ENCODE data around the gene SMARCC2. TPM values are rescaled to one million over a fixed set of nuclear protein-coding genes. Genes with fewer than 3 reads are reported as not detected.

The SMARCC2 gene
- total RNA-seq: 44.1 and 53.2 TPM in 2 replicates

GRCh38 chr12:56189099-56189917, at the start of gene SMARCC2:
Gene SMARCC2, minus strand, starts transcription at chr12:56189483. Its CDS starts 22 bp downstream, at chr12:56189461.

GRCh38 chr12:56229916-56230431, 40.7 kb upstream of the SMARCC2 start, which contains the start of gene SLC39A5:
Gene SLC39A5, plus strand, starts transcription at chr12:56230051. Its CDS starts 1,224 bp downstream, at chr12:56231275.

GRCh38 chr12:56224102-56224701, 34.9 kb upstream of the SMARCC2 start, which contains the start of gene NABP2:
Gene NABP2, plus strand, starts transcription at chr12:56224342. Its CDS starts 515 bp downstream, at chr12:56224857.

GRCh38 chr12:56221757-56222530, 32.7 kb upstream of the SMARCC2 start, which contains the start of gene RNF41:
Gene RNF41, minus strand, starts transcription at chr12:56221922. Its CDS starts 7,875 bp downstream, at chr12:56214047.

GRCh38 chr12:56158029-56158925, 31.0 kb downstream of the SMARCC2 start, which contains the start of gene MYL6:
Gene MYL6, plus strand, starts transcription at chr12:56158359. Its CDS starts 43 bp downstream, at chr12:56158402.

GRCh38 chr12:56152132-56152755, 37.0 kb downstream of the SMARCC2 start, which contains the start of gene MYL6B:
Gene MYL6B, plus strand, starts transcription at chr12:56152587. Its CDS starts 1,332 bp downstream, at chr12:56153919.

GRCh38 chr12:56127888-56128669, 61.2 kb downstream of the SMARCC2 start, which contains the start of gene ESYT1:
Gene ESYT1, plus strand, starts transcription at chr12:56128267. Its CDS starts 53 bp downstream, at chr12:56128320.

GRCh38 chr12:56117778-56118687, 71.2 kb downstream of the SMARCC2 start, which contains the start of gene ZC3H10:
Gene ZC3H10, plus strand, starts transcription at chr12:56118266. Its CDS starts 2,297 bp downstream, at chr12:56120563.

GRCh38 chr12:56116267-56117081, 72.8 kb downstream of the SMARCC2 start, which contains the start of gene RPL41:
Gene RPL41, plus strand, starts transcription at chr12:56116633.

Other genes with a start within 250 kb of the SMARCC2 start
- gene PMEL, start 223.4 kb downstream of the SMARCC2 start, total RNA-seq: 0.78 and 1.5 TPM in 2 replicates
- gene CDK2, start 222.7 kb downstream of the SMARCC2 start, total RNA-seq: 19.1 and 45.5 TPM in 2 replicates
- gene RAB5B, start 215.4 kb downstream of the SMARCC2 start, total RNA-seq: 51.1 and 62.6 TPM in 2 replicates
- 8.5 and 13.3 TPM in 2 replicates for gene SUOX, start 192.2 kb downstream of the SMARCC2 start, total RNA-seq
- 0.37 and 1.2 TPM in 2 replicates for gene IKZF4, start 168.4 kb downstream of the SMARCC2 start, total RNA-seq
- gene RPS26, start 147.6 kb downstream of the SMARCC2 start, total RNA-seq: 188 and 387 TPM in 2 replicates
- gene ERBB3, start 109.3 kb downstream of the SMARCC2 start, total RNA-seq: under 0.01 TPM in 2 replicates
- 213 and 255 TPM in 2 replicates for gene PA2G4, start 84.9 kb downstream of the SMARCC2 start, total RNA-seq
- gene RPL41, start 72.8 kb downstream of the SMARCC2 start, total RNA-seq: 1,499 and 3,572 TPM in 2 replicates
- gene ZC3H10, start 71.2 kb downstream of the SMARCC2 start, total RNA-seq: 6.6 and 8.2 TPM in 2 replicates
- 159 and 170 TPM in 2 replicates for gene ESYT1, start 61.2 kb downstream of the SMARCC2 start, total RNA-seq
- 38.5 and 41.5 TPM in 2 replicates for gene MYL6B, start 36.9 kb downstream of the SMARCC2 start, total RNA-seq
- 682 and 1,116 TPM in 2 replicates for gene MYL6, start 31.1 kb downstream of the SMARCC2 start, total RNA-seq
- 66.3 and 93.3 TPM in 2 replicates for gene RNF41, start 32.4 kb upstream of the SMARCC2 start, total RNA-seq
- gene NABP2, start 34.9 kb upstream of the SMARCC2 start, total RNA-seq: 25.0 and 31.3 TPM in 2 replicates
- 0.20 TPM in 1 of 2 replicates, not detected in the other for gene SLC39A5, start 40.6 kb upstream of the SMARCC2 start, total RNA-seq
- 12.9 and 15.1 TPM in 2 replicates for gene ANKRD52, start 68.9 kb upstream of the SMARCC2 start, total RNA-seq
- gene COQ10A, start 77.5 kb upstream of the SMARCC2 start, total RNA-seq: 4.9 and 5.9 TPM in 2 replicates
- 184 and 217 TPM in 2 replicates for gene CS, start 110.8 kb upstream of the SMARCC2 start, total RNA-seq
- gene CNPY2, start 126.5 kb upstream of the SMARCC2 start, total RNA-seq: 58.8 and 92.6 TPM in 2 replicates
- gene PAN2, start 144.5 kb upstream of the SMARCC2 start, total RNA-seq: 25.0 and 27.8 TPM in 2 replicates
- gene IL23A, start 149.4 kb upstream of the SMARCC2 start, total RNA-seq: 0.20 TPM in 1 of 2 replicates, not detected in the other
- gene STAT2, start 170.6 kb upstream of the SMARCC2 start, total RNA-seq: 139 and 173 TPM in 2 replicates
- gene APOF, start 173.4 kb upstream of the SMARCC2 start, total RNA-seq: not detected in 2 replicates